Hematopoietic multipotent progenitor cell treated with erythropoietin and hydrocortisone succinate and interleukin-3 and kit ligand, for 4 days (in vitro differentiated cells): Measurements from ENCODE around the gene OFD1.
A peak's percentile ranks its signal among the peaks of the same experiment; 100 is the strongest.

Experiments used
- DNase-seq: peaks from one replicate; pipeline ENCODE4 v3.0.0-alpha.2; 2015

The OFD1 gene, protein sequence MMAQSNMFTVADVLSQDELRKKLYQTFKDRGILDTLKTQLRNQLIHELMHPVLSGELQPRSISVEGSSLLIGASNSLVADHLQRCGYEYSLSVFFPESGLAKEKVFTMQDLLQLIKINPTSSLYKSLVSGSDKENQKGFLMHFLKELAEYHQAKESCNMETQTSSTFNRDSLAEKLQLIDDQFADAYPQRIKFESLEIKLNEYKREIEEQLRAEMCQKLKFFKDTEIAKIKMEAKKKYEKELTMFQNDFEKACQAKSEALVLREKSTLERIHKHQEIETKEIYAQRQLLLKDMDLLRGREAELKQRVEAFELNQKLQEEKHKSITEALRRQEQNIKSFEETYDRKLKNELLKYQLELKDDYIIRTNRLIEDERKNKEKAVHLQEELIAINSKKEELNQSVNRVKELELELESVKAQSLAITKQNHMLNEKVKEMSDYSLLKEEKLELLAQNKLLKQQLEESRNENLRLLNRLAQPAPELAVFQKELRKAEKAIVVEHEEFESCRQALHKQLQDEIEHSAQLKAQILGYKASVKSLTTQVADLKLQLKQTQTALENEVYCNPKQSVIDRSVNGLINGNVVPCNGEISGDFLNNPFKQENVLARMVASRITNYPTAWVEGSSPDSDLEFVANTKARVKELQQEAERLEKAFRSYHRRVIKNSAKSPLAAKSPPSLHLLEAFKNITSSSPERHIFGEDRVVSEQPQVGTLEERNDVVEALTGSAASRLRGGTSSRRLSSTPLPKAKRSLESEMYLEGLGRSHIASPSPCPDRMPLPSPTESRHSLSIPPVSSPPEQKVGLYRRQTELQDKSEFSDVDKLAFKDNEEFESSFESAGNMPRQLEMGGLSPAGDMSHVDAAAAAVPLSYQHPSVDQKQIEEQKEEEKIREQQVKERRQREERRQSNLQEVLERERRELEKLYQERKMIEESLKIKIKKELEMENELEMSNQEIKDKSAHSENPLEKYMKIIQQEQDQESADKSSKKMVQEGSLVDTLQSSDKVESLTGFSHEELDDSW

DNA sequence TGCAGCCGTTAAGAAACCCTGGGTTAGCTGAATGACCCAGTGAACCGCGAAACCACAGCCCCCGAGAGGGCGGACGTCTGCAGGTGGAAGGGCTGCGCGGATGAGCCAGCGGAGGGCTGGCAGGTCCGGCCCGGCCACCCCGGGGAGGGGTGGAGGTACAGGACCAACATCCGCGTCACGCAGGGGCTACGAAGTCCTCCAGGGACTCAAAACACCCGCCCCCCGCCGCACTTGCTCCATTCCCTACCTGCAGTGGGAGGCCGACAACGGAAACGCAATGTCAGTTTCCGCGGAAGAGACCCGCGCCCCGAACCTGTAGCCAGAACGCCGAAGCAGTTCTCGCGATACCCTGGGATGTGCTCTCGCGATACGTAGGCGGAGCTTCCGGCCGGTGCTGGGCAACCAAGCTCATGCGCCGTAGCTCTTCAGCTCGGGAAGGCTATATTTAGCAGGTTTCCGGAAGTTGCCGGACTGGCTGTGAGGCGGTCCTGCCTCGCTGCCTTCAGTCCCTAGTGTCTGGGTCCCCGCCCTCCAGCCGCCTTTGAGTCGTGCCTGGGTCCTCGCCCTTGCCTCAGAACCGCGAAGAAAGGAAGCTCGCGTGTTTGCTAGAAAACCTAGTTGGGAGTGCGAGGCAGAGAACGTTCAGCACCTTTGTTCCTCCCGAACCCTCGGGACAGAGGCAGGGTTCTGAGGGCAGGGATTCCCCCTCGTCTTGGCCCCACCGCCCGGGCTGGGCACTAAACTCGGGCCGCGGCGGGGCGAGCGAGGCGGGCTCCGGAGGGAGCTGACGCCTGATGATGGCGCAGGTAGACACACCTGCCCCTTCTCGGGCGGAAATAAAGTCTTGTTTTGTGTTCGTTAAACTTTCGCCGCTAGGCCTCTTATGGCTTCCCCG lies at the start of gene OFD1, which contains the start of gene TRAPPC2:
Gene OFD1 (plus strand): TSS at position 471 of the 895 bp plus-strand sequence. CDS start 324 bp downstream, at position 795.
Gene TRAPPC2 (minus strand): TSS at position 343 of the 895 bp plus-strand sequence. CDS start 14,657 bp downstream, outside the sequence.
- peak; percentile 97 for DNase-seq

DNA sequence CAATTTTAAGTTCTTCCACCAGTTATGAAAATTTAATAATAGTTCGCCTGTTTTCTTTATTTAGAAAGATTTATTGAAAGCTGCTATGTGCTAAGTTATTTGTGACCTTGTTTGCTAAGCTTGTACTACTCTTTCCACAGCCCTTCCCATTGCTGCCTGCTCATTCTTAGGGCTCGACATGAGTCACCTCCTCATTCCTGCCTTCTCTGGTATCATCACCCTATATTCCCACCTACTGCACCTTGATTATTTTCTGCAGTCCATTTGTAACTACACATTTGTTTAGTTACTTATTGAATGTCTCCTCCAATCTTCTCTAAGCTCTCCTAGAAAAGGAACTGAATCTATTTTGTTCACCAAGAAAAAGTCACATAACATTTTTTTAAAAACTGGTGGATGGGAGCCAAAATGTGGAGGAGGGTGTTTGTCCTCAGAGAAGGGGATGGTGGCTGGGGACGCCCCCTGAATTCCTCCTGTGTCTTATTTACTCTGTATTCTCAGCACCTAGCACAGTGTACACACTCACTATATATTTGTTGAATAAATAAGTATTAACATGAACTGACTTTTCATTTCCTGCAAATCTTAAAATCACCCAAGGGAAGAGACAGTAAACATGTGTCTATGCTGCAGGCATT lies 49.3 kb upstream of the OFD1 start:
- DNase-seq = no peak

DNA sequence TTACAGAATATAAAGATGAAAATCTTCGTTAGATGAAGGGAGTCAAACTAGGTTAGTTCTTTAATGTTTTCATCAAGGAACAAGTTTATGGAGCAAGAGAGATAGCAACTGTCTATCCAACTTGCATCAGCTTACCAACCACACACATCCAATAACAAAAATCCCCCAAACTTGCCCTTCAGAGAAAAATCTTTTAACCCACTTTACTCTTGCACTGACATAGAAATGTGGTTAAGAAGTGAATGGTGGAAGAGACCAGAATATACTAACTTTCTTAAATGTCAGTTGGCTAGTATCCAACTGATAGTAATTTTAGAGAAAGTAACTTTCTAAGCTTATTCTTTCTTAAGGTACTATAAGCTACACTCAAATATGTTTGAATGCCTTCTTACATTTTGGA lies 47.3 kb upstream of the OFD1 start:
- no peak for DNase-seq

DNA sequence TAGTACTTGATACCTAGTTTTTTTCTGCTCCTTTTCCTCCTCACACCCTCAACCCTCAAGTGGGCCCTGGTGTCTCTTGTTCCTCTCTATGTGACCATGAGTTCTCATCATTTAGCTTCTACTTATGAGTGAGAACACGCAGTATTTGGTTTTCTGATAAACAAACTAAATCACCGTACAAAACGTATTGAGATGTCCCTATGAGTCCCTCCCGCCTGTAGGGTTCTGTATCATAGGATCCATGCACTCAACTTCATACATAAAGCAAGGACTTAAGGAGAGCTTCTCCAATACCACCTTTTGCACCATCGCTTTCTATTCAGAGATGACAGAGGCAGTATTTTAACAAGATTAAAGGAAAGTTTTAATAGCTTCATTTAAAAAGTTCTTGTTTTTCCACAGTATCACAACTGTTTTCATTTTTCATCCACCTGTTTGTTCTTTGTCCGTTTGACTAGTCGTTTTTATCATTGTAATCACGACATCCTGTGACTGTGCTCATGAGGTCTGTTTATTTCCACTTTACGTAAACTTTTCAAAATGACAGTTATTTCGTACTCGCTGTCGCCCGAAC lies 46.1 kb upstream of the OFD1 start:
- peak; percentile 25 for DNase-seq

DNA sequence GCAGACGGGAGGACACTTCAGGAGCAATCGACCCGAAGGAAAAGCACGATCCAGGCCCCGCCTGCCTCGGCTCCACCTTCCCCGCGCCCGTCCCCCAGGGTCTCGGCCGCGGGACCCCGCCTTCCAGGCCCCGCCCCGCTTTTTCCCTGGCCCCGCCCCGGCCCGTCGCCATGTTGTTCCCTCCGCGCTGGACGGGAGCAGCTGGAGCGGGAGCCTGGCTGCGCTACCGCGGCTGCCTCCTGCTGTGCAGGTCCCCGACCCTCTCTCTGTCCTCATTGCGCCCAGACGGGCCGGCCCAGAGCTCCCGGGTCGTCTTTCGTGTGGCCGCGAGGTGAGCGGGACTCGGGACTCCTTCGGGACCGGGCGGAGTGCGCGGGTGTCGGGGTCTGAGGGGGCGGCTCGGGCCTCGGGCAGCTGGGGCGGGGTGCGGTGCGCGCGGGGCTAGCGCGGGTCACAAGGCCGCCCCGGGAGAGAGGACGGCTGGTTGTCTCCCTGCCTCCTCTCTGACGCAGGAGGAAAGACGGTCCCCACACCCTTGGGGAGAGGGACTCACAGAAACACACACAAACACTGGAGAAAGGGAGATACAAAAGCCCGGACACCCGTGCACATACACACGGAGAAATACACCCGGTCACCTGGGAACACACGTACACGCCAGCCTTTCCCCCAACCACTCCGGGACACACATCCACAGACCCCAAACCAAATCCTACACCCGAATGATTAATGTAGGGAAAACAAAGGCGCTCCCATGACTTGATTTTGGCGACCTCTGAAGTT lies 45.4 kb upstream of the OFD1 start, which contains the start of gene RAB9A:
Gene RAB9A (plus strand): TSS at position 171 of the 783 bp plus-strand sequence. CDS start 19,619 bp downstream, outside the sequence.
- DNase-seq = peak; percentile 87

DNA sequence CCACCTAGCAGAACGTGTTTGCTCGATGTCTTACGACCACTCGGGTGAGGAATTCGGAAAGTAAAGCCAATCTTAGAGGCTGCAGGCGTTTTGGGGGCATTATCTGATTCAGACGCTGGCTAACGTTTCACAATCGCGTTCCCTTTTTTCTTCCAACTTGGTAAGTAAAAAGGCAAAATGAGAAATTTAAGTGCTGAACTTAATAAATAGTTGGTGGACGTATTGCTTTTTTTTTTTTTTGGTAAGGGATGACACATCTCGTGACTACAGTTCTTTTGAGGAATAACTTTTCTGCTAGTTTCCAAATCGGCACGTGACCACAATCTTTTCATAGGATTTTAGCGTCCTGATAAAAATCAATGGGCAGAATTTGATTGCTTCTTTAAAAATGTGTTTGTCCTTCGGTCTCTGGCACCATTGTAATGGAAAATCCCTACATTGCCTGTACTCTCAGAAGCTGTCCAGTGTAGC lies 44.8 kb upstream of the OFD1 start:
- peak; percentile 70 for DNase-seq

DNA sequence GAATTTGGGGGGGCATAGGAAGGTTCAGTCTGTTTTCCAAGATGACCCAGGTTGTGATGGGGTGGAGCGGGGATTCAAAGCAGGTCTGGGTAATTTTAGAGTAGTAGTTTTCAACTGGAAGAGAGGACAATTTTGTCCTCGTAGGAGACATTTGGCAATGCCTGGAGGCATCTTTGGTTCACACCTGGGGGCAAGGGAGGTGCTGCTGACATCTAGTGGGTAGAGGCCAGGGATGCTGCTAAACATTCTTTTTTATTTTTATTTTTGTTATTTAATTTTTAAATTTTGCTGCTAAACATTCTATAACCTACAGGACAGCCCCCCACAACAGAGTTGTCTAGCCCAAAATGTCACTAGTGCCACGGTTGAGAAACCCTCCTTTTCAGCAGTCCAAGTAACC lies 43.7 kb upstream of the OFD1 start:
- peak; percentile 17 for DNase-seq

DNA sequence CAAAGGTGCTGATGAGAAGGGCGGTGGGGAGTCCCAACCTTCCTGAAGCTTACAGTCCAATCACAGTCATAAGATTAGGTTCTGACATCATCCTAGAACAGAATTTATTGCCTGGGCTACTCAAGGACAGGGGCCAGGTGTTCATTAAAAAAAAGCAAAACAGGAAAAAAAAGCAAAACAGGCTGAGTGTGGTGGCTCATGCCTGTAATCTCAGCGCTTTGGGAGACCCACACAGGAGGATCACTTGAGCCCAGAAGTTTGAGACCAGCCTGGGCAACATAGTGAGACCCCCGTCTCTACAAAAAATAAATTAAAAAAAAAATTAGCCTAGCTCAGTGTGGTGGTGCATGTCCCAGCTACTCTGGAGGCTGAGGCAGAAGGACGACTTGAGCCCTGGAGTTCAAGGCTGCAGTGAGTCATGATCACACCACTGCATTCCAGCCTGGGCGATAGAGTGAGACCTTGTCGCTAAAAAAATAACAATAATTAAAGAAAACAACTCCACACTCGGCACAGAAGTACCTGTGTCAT lies 42.6 kb upstream of the OFD1 start:
- no peak for DNase-seq

DNA sequence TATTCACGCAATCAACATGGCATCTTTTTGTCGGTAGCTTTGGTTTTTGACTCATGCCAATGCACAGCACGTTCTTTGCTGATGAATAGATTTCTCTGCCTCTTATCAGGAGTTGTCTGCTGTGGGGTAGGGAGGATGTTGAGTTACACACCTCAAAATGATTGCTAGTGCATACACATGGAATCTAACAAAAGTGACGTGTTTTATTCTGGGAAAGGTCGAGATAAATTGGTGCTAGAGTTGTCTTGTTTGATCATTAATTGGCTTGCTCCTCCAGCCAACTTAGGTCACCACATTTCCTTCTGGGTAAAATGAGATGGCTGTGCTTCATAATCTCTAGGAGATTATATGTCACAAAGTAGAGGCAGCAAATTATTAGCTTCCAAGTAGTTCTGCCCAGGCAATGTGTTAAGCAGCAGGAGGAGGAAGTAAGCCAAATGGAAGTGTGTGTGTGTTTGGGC lies 41.7 kb upstream of the OFD1 start:
- peak; percentile 16 for DNase-seq

DNA sequence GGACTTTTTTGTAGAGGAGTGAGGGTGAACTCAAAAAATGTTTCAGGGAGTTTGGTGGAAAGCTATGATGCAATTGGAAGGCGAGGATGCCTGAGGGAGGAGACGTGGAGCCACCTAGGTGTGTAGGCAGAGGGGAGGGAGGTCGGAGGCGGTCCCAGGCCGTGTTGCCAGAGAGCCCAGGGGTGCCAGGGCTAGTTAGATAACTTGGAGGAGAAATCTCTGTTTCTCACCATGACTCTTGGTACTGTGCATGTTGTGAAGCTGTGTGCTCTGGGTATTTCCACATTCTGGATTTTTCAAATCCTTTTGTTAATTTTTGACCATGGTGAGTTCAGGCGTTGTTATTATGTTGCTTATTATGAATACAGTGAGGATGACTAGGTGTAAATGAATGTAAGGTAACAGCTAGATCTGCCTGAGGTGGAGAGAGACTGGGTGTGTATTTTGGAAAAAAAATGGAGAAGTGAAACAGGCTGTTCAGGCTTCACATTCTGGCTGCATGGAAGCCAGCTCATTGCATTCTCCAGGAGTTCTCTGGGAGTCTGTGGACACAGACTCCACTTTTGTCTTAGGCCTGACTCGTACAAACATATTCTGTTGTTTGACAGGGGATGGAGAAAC lies 41.1 kb upstream of the OFD1 start:
- no peak for DNase-seq

DNA sequence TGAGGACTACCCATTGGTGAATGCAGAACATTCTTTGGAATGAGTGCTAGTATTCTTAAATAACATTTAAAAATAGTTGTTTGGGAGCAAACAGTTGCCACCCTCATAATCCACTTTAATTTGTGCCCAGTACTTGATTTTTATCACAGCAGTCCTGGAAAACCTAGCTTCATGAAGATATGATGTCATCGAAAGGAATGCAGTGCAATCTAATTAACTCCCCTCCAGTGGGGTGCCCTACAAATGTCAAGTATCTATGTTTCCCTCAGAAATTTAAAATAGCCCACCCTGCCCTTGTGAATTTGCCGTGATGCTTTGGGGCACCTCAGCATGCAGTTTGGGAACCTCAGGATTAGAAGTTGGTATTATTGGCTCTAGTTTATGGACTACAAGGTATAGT lies 40.2 kb upstream of the OFD1 start:
- no peak for DNase-seq

DNA sequence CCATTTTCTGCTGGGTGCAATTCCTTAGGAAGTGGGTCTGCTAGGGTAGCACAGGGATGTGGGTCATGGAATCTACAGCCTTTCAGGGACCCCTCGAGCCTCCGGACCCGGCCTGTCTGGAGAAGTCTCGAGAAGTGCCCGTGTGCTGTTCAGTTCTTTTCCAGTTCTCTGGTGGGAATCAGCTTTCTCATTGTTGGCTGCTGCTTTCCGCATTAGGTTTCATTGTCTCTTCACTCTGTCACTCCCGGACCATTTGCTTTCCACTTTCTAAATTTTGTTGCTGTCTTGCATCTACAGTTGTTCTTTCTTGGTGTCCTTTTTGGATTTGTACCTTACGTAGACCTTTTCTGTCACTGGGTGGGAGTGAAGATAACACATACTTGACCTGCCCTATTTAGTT lies 39.6 kb upstream of the OFD1 start:
- DNase-seq = no peak

DNA sequence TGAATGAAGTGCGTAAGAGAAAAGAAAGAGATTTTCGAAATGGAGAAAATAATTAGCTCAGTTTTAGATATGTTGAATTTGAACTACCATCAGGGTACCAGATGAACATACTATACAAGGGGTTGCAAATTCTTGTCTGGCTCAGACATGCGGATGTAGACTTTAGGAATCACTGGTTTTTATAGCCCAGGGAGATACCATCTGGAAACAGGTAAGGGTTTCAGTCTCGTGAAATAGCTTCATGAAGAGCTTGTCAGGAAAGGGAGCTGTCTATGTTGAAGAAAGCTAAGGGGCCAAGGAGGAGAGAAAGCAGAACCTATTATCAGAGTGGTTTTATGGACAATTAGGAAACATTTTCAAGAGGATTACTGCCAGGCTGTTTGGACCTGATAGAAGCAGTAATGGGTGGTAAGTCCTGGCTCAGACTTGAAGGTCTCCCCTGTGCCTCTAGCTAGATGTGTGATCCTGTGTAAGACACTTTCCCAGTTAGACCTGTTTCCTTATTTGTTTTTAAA lies 38.9 kb upstream of the OFD1 start:
- DNase-seq = peak; percentile 12

DNA sequence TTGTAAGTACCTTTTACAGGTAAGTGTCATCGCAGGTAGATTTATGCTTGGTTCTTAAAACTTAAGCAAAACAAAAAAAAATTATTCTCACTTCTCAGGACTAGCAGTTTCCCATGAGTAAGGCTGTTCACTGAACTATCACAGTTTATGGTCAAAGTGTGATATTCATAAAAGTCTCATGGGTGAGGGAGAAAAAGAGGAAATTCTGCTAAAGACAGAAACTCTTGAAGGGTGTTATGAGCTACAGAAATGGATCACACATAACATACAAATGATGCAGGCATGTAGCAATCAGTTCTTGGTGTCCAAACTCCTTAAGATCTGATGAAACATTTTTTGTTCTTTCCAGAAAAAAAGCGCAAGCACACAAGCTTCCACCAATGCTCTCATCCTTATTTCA lies 37.1 kb upstream of the OFD1 start:
- peak; percentile 22 for DNase-seq

DNA sequence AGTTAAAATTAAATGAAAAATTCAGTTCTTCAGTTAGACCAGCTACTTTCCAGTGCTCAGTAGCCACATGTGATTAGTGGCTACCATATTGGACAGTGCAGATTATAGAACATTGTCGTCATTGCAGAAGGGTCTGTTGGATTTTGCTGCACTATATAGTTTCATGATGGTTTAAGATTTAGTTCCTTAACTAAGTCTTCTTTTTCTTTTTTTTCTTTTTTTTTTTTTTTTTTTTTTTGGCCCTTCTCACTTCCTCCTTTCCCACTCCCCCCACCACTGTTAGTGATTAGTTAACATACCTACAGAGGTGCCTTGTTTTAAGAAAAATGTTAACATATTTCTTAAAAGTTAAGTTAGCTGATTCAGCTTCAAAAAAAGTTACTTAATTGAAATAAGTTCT lies 36.6 kb upstream of the OFD1 start:
- peak; percentile 6 for DNase-seq

DNA sequence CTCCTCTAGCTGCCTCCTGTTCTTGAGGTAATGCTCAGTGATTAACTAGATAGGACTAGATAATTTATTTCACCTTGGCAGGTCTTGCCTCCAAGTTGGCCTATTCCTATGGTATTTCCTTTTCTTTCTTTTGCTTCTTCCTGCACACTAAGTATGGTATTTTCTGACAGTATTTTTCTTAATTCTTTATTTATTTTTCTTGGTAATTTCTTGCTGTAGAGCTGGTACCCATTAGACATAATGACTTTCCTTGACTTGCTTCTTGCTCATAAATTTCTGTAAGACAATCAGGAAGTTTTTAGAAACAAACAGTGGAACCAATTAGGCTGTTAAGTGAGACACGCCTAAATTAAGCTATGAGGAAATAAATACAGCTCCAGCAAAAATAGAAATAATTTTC lies 36.1 kb upstream of the OFD1 start:
- DNase-seq = no peak

DNA sequence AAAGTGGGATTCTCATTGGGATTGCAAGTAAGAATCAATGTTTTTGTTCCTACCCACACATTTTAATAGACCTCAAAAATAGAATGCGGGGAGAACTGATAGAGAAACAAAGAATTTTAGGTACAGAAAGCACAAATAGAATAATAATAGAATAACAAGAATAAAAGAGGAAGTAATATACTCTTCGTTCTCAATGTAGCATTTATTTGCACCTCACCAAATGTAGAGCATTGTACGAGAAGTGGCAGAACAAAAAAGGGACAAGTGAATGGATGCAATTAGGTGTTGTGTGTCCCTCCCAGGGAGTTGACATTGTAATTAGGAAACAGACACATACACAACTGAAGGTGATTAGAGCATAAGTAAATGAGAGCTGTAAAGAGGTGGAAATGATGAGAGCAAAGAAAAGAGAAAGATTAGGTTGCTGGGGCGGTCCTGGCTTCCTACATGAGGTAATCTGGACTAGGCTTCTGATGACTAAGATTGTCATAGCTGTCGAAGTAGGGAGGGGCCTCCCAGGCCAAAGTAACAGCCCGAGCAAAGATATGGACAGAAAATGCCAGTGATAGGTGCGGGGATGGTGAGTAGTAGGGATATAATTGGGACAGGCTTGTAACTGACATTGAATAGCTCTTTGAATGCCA lies 35.2 kb upstream of the OFD1 start:
- peak; percentile 54 for DNase-seq

DNA sequence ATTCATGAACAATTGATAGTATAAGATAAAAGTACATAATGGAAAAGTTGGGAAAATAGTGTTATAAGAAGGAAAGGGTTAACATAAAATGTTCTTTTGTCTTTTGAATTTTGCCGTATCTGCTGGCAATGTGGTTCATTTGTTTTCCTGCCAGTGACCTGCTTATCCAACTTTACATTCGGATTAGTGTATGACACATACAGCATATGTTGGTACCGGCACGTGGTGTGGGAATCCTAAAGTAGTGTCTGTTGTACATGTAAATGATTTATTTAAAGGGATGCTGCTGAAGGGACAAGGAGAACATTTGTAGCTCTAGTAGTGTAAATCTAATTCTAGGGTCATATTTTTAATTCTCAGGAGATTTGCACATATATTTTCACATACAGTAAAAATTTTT lies 34.2 kb upstream of the OFD1 start:
- DNase-seq = peak; percentile 34
